Progenitor cell of endocrine pancreas (in vitro differentiated cells): ENCODE data around the gene BTF3L4. TPM values are rescaled to one million over a fixed set of nuclear protein-coding genes. Genes with fewer than 3 reads are reported as not detected.

Experiments used
- DNase-seq: peaks from one replicate; pipeline ENCODE4 v3.0.0; 2021; ENCODE audit warnings: low spot score; ENCODE audit not compliant: unreplicated experiment
- H3K27ac Mint-ChIP-seq: 2 replicates; pipeline ENCODE4 v1.8.0; 2021; ENCODE audit warnings: mild to moderate bottlenecking, moderate library complexity, mixed read lengths
- H3K27me3 Mint-ChIP-seq: 2 replicates; pipeline ENCODE4 v1.8.0; 2021; ENCODE audit warnings: mixed read lengths
- H3K36me3 Mint-ChIP-seq: 2 replicates; pipeline ENCODE4 v1.8.0; 2022; ENCODE audit warnings: mixed read lengths; ENCODE audit not compliant: insufficient read depth
- H3K4me1 Mint-ChIP-seq: 2 replicates; pipeline ENCODE4 v1.8.0; 2021; ENCODE audit warnings: low read depth, mixed read lengths
- H3K4me3 Mint-ChIP-seq: 2 replicates; pipeline ENCODE4 v1.8.0; 2021; ENCODE audit warnings: low read depth, mild to moderate bottlenecking, moderate library complexity, mixed read lengths
- H3K9me3 Mint-ChIP-seq: 2 replicates; pipeline ENCODE4 v1.8.0; 2021; ENCODE audit warnings: low read depth, mixed read lengths
- total RNA-seq: library from RNA; stranded (reverse); gene quantifications from 2 replicates; pipeline ENCODE4 v1.2.1, GENCODE V29; 2021
- TF ChIP-seq, protein P1 (sequence below): fragments of 200-600 bp; sonication (generic); IDR thresholded peaks from one replicate; pipeline ENCODE4 v1.5.0; 2021; ENCODE audit warnings: antibody characterized with exemption, mild to moderate bottlenecking; ENCODE audit not compliant: unreplicated experiment

The BTF3L4 gene
- total RNA-seq, 1 donor from 2014 or later, result 100 TPM

DNA sequence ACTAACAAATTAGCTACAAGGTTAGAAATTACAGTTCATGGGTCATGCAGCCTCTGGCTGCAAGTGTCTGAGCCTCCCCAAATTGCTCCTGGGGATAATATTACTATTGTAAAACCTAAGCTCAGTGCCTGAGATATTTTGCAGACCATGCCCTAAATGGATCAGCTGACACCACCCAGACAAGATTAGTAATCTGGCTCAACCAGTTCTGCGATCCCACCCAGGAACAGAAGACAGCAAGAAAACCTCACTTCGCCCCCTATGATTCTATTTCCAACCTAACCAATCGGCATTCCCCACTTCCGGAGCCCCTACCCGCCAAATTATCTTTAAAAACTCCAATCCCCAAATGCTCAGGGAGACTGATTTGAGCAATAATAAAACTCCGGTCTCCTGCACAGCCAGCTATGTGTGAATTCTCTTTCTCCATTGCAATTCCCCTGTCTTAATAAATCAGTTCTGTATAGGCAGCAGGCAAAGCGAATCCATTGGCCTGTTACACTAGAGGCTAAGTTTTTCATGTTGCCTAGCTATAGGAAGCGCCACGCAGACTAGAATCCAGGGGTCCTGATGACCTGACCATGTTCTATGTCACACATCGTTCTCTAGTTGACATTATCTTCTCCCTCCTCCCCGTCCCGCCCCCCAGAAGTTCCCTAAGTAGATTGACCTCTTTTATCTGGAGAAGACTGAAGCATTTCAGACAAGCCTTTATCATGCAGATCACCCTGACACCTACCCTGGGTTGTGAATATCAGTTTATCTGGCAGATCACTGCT, 63.4 kb downstream of the BTF3L4 start:
- no peak for DNase-seq
- Mint-ChIP-seq H3K27ac (peak overlapping the region; percentile 71), H3K4me1 (peaks cover 14% of the 10 kb centered on the region), H3K4me3 (no peak overlapping the region), H3K27me3 (no peaks in the 10 kb centered on the region), H3K9me3 (no peaks in the 10 kb centered on the region), H3K36me3 (no peaks in the 10 kb centered on the region)
- TF ChIP-seq, protein P1, sequence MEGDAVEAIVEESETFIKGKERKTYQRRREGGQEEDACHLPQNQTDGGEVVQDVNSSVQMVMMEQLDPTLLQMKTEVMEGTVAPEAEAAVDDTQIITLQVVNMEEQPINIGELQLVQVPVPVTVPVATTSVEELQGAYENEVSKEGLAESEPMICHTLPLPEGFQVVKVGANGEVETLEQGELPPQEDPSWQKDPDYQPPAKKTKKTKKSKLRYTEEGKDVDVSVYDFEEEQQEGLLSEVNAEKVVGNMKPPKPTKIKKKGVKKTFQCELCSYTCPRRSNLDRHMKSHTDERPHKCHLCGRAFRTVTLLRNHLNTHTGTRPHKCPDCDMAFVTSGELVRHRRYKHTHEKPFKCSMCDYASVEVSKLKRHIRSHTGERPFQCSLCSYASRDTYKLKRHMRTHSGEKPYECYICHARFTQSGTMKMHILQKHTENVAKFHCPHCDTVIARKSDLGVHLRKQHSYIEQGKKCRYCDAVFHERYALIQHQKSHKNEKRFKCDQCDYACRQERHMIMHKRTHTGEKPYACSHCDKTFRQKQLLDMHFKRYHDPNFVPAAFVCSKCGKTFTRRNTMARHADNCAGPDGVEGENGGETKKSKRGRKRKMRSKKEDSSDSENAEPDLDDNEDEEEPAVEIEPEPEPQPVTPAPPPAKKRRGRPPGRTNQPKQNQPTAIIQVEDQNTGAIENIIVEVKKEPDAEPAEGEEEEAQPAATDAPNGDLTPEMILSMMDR, result no peak

DNA sequence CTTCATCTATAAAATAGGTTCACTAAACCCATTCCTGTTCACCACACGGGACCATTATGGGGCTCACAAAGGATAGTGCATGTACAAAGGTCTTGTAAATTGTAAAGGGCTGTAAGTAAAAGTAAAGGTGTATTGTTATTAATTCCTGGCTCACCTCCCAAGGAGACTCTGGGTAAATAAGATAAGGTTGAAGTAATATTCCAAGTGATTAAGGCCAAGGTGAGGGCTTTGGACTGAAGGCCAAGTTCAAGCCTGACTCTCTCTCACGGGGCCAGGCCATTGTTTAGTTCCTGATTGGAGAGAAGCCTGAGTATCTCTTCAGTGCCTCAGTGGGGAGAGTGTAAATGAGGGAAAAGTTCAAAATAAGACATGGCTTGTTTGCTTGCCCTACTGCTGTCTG, 66.3 kb downstream of the BTF3L4 start:
- DNase-seq, result no peak
- Mint-ChIP-seq H3K4me3 (no peak overlapping the region), H3K36me3 (no peaks in the 10 kb centered on the region), H3K9me3 (no peaks in the 10 kb centered on the region), H3K27me3 (peaks cover 8% of the 10 kb centered on the region), H3K27ac (no peak overlapping the region), H3K4me1 (peaks cover 14% of the 10 kb centered on the region)
- TF ChIP-seq, protein P1, result no peak

DNA sequence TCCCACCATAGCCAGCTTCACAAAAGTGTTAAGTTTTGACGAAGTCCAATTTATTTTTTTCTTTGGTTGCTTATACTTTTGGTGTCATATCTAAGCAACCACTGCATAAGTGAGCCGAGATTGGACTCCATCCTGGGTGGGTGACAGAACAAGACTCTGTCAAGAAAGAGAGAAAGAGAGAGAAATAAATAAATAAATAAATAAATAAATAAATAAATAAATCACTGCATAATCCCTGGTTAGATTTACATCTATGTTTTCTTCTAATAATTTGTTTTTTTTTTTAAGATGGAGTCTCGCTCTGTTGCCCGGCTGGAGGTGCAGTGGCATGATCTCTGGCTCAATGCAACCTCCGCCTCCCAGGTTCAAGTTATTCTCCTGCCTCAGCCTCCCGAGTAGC, 67.5 kb downstream of the BTF3L4 start:
- TF ChIP-seq, protein P1, result no peak
- Mint-ChIP-seq H3K9me3 (no peaks in the 10 kb centered on the region), H3K36me3 (no peaks in the 10 kb centered on the region), H3K27ac (no peak overlapping the region), H3K4me1 (peaks cover 14% of the 10 kb centered on the region), H3K4me3 (no peak overlapping the region), H3K27me3 (peaks cover 8% of the 10 kb centered on the region)
- DNase-seq, result no peak

DNA sequence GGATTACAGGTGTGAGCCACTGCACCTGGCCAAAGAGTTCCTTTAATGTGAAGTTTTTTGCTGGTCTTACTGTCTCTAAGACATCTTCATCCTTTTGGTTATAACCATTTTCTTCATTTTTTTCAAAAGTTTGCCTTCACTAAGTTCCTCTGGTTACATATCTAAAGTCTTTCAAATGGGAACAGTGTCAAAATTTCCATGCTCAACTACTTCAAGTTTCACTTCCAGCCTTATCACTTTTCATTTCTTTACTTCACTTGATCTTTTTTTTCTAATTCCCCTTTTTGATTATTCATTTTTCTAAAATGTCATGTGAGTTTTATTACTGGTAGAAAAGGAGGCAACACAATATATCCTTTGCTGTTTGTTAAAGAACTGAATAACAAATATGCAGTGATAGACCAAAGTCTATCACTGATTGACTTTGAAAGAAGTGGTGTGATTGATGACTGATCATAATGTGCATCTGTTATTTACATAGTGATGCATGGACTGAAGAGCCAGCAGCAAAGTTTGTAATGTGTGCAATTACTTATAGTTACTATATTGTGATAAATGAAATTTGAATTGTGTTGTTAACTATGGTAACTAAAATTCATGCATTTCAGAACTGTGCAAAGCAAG, 69.8 kb downstream of the BTF3L4 start:
- Mint-ChIP-seq H3K4me1 (peaks cover 3% of the 10 kb centered on the region), H3K36me3 (no peaks in the 10 kb centered on the region), H3K4me3 (no peak overlapping the region), H3K9me3 (peaks cover under 1% of the 10 kb centered on the region), H3K27ac (no peak overlapping the region), H3K27me3 (peaks cover 11% of the 10 kb centered on the region)
- DNase-seq, result no peak
- TF ChIP-seq, protein P1, result no peak

DNA sequence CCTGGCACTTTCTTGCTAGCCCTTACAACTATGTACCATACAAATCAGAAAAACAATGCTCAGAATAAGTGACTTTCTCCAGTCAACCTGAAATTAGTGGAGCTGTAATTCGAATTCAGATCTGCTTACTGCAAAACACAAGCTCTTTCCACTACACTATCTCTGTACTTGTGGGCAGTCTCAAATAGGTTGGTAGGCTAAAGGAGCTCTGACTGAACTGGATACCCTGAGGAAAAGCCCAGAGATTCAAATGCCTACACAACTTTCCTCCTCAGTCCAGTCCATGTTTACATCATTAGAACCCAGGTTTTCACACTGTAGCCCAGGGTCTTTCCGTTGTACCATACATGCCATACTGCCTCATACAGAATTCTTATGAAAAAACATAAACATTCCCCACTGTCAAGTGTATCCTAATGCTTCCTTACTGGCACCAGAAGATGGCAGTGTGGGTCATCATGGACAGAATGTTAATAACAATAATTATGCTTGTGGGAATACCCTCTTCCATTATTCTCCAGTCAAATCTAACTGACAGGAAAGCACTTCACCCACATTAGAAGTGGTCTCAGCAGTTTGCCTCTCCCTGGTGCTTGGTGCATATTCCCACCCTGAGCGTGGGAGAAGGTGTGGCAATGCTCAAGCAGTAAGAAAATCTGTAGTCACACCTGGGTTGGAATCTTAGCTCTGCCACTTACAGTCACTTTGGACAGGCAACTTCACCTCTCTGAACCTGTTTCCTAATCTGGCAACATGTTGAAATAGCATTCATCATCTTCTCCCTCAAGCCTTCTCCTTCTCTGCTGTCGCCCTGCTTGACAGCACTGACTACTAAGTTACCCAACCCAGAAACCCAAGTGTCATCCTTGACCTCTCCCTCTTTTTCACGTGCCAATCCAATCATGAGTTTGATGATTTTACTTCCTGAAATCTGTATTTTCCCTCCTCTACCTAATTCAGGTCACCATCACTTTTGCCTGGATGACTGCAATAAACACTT, 71.4 kb downstream of the BTF3L4 start:
- DNase-seq, result no peak
- H3K9me3 Mint-ChIP-seq, result peaks cover 6% of the 10 kb centered on the region
- H3K36me3 Mint-ChIP-seq, result no peaks in the 10 kb centered on the region
- H3K27ac Mint-ChIP-seq, result no peak overlapping the region
- no peak overlapping the region for H3K4me3 Mint-ChIP-seq
- TF ChIP-seq, protein P1, result peak; percentile 56
- peaks cover 2% of the 10 kb centered on the region for H3K4me1 Mint-ChIP-seq
- H3K27me3 Mint-ChIP-seq, result peaks cover 11% of the 10 kb centered on the region
